ENCODE results near the gene FOSL2.

DNA sequence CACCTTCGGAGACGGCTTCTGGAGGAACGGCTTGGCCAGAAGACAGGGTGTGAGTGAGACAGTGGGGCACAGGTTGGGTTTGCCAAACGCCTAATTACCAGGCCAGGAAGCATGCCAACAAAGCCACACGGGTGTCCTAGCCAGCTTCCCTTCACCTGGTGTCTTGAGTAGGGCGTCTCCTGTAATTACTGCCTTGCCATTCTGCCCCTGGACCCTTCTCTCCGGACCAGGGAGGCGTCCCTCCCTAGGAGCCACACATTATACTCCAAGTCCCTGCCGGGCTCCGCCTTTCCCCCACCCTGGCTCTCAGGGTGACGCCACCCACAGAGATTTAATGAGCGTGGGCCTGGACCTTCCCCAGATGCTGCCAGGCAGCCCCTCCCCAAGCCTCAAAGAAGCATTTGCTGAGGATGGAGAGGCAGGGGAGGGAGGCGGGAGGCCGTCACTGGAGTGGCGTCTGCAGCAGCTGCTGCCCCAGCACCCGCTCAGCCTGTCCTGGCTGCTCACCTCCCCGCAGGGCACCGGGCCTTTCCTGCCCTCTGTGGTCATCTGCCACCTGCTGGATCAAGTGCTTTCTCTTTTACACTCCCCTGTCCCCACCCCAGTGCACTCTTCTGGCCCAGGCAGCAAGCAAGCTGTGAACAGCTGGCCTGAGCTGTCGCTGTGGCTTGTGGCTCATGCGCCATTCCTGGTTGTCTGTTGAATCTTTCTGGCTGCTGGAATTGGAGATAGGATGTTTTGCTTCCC, 20.7 kb downstream of the FOSL2 start:
- TF ChIP-seq, protein P1, sequence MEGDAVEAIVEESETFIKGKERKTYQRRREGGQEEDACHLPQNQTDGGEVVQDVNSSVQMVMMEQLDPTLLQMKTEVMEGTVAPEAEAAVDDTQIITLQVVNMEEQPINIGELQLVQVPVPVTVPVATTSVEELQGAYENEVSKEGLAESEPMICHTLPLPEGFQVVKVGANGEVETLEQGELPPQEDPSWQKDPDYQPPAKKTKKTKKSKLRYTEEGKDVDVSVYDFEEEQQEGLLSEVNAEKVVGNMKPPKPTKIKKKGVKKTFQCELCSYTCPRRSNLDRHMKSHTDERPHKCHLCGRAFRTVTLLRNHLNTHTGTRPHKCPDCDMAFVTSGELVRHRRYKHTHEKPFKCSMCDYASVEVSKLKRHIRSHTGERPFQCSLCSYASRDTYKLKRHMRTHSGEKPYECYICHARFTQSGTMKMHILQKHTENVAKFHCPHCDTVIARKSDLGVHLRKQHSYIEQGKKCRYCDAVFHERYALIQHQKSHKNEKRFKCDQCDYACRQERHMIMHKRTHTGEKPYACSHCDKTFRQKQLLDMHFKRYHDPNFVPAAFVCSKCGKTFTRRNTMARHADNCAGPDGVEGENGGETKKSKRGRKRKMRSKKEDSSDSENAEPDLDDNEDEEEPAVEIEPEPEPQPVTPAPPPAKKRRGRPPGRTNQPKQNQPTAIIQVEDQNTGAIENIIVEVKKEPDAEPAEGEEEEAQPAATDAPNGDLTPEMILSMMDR (optimal IDR thresholded peaks at IDR 0.05 in 1 of 3, IDR thresholded peaks at IDR 0.05 in 1 of 3, conservative IDR thresholded peaks at IDR 0.05 in 1 of 3; ENCODE audit: extremely low read depth in 1 of 3, insufficient read depth in 2 of 3, low read length in 3 of 3) = peak in 1 of 3 experiments; percentile 13
- TF ChIP-seq EZH2 (IDR thresholded peaks at IDR 0.05; ENCODE audit: low read length) = no peak
